Progenitor cell of endocrine pancreas (in vitro differentiated cells): ENCODE data around the gene DHX9. TPM values are rescaled to one million over a fixed set of nuclear protein-coding genes. Genes with fewer than 3 reads are reported as not detected.

ENCODE experiments used
- DNase-seq: peaks from one replicate; pipeline ENCODE4 v3.0.0; 2021; ENCODE audit warnings: low spot score; ENCODE audit not compliant: unreplicated experiment
- H3K27ac Mint-ChIP-seq: 2 replicates; pipeline ENCODE4 v1.8.0; 2021; ENCODE audit warnings: mild to moderate bottlenecking, moderate library complexity, mixed read lengths
- H3K27me3 Mint-ChIP-seq: 2 replicates; pipeline ENCODE4 v1.8.0; 2021; ENCODE audit warnings: mixed read lengths
- H3K36me3 Mint-ChIP-seq: 2 replicates; pipeline ENCODE4 v1.8.0; 2022; ENCODE audit warnings: mixed read lengths; ENCODE audit not compliant: insufficient read depth
- H3K4me1 Mint-ChIP-seq: 2 replicates; pipeline ENCODE4 v1.8.0; 2021; ENCODE audit warnings: low read depth, mixed read lengths
- H3K4me3 Mint-ChIP-seq: 2 replicates; pipeline ENCODE4 v1.8.0; 2021; ENCODE audit warnings: low read depth, mild to moderate bottlenecking, moderate library complexity, mixed read lengths
- H3K9me3 Mint-ChIP-seq: 2 replicates; pipeline ENCODE4 v1.8.0; 2021; ENCODE audit warnings: low read depth, mixed read lengths
- total RNA-seq: library from RNA; stranded (reverse); gene quantifications from 2 replicates; pipeline ENCODE4 v1.2.1, GENCODE V29; 2021
- TF ChIP-seq, protein P1 (sequence below): fragments of 200-600 bp; sonication (generic); IDR thresholded peaks from one replicate; pipeline ENCODE4 v1.5.0; 2021; ENCODE audit warnings: antibody characterized with exemption, mild to moderate bottlenecking; ENCODE audit not compliant: unreplicated experiment

DHX9 gene
- total RNA-seq, 1 donor from 2014 or later, result 289 TPM

DNA sequence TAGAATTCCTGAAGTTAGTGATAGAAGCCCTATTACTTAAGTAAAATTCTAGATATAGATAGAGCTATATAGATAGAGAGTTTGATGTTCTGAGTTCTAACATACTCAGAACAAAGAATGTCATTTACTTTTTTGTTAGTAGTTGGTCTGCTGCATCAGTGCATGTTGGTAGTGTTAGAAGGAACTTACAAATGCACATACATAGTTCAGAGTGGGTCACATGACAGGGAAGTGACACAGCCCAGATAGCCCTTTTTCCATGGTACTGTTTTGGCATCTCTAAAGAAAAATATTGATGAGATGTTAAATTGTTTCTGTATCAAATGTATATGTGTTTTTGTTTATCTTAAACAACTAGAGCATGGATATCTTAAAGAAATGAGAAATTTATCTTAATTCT, 45.7 kb downstream of the DHX9 start:
- H3K4me1 Mint-ChIP-seq, result no peaks in the 10 kb centered on the region
- H3K27ac Mint-ChIP-seq, result no peak overlapping the region
- no peaks in the 10 kb centered on the region for H3K9me3 Mint-ChIP-seq
- DNase-seq, result no peak
- TF ChIP-seq, protein P1, sequence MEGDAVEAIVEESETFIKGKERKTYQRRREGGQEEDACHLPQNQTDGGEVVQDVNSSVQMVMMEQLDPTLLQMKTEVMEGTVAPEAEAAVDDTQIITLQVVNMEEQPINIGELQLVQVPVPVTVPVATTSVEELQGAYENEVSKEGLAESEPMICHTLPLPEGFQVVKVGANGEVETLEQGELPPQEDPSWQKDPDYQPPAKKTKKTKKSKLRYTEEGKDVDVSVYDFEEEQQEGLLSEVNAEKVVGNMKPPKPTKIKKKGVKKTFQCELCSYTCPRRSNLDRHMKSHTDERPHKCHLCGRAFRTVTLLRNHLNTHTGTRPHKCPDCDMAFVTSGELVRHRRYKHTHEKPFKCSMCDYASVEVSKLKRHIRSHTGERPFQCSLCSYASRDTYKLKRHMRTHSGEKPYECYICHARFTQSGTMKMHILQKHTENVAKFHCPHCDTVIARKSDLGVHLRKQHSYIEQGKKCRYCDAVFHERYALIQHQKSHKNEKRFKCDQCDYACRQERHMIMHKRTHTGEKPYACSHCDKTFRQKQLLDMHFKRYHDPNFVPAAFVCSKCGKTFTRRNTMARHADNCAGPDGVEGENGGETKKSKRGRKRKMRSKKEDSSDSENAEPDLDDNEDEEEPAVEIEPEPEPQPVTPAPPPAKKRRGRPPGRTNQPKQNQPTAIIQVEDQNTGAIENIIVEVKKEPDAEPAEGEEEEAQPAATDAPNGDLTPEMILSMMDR, result no peak
- peaks cover 65% of the 10 kb centered on the region for H3K36me3 Mint-ChIP-seq
- no peak overlapping the region for H3K4me3 Mint-ChIP-seq
- no peaks in the 10 kb centered on the region for H3K27me3 Mint-ChIP-seq

DNA sequence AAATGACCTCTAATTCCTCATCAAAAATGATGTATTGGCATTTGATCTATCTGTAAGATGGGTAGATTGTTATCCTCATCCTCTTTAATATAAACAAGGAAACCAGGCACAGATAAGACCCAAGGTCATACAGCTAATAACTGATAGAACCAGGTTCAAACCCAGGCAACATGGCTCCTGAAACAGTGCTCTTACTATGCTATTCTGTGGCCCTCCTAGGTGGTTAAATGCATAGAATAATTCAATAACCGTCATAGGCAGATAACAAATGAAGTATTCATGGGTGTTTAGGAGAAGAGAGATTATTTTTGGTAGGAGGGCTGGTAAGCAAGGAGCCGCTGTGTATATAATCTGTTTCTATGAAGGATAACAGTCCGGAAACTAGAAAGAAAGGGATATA, 46.4 kb downstream of the DHX9 start:
- no peaks in the 10 kb centered on the region for H3K27me3 Mint-ChIP-seq
- no peaks in the 10 kb centered on the region for H3K9me3 Mint-ChIP-seq
- no peak overlapping the region for H3K4me3 Mint-ChIP-seq
- no peaks in the 10 kb centered on the region for H3K4me1 Mint-ChIP-seq
- peaks cover 63% of the 10 kb centered on the region for H3K36me3 Mint-ChIP-seq
- no peak overlapping the region for H3K27ac Mint-ChIP-seq
- TF ChIP-seq, protein P1, result no peak
- DNase-seq, result no peak

DNA sequence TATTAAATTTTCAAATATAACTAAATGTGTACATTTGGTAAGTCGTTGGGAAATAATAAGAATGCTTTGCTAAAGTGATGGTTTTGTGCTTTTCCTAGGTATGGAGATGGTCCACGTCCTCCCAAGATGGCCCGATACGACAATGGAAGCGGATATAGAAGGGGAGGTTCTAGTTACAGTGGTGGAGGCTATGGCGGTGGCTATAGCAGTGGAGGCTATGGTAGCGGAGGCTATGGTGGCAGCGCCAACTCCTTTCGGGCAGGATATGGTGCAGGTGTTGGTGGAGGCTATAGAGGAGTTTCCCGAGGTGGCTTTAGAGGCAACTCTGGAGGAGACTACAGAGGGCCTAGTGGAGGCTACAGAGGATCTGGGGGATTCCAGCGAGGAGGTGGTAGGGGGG, 47.8 kb downstream of the DHX9 start:
- H3K36me3 Mint-ChIP-seq, result peaks cover 58% of the 10 kb centered on the region
- TF ChIP-seq, protein P1, result no peak
- no peaks in the 10 kb centered on the region for H3K27me3 Mint-ChIP-seq
- peaks cover 3% of the 10 kb centered on the region for H3K9me3 Mint-ChIP-seq
- H3K4me1 Mint-ChIP-seq, result no peaks in the 10 kb centered on the region
- DNase-seq, result no peak
- H3K27ac Mint-ChIP-seq, result no peak overlapping the region
- no peak overlapping the region for H3K4me3 Mint-ChIP-seq

DNA sequence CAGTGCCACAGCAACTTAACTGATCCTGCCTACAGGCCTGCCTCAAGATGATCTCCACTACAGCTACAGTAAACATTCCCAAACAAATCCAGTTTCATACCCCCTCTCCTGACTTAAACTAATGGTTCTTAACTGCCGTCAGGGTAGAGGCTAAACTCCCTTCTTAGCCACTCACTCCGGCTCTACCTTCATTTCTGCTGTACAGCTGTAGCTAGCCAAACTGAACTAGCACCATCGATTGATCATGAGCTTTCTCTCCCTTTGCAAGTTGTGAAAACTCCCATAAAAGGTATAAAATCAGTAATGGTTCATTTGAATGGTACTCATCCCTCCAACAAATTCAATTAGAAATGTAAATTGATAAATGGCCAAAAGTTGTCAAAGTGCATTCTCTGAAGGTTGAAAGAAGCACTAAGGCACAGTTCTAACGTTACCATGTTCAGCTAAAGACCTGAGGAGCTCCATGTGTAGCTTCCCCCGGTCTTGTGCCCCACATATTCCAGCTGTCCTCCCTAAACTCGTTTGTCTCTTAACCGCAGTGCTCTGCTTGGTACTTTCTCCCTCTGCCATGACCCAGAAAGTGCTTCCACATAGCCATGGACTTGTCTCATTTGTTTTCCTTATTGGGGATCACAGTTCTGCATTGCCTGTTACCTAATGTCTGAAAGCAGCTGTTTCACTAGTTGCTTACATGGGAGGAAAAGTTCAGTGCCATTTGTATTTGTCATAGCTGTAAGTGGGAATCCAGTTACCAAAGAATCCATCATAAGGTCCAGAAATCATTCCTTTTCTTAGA, 49.8 kb downstream of the DHX9 start:
- H3K36me3 Mint-ChIP-seq, result peaks cover 47% of the 10 kb centered on the region
- H3K27ac Mint-ChIP-seq, result peak overlapping the region; percentile 57
- peaks cover 8% of the 10 kb centered on the region for H3K9me3 Mint-ChIP-seq
- H3K4me3 Mint-ChIP-seq, result no peak overlapping the region
- H3K27me3 Mint-ChIP-seq, result no peaks in the 10 kb centered on the region
- TF ChIP-seq, protein P1, result no peak
- no peaks in the 10 kb centered on the region for H3K4me1 Mint-ChIP-seq
- DNase-seq, result no peak

DNA sequence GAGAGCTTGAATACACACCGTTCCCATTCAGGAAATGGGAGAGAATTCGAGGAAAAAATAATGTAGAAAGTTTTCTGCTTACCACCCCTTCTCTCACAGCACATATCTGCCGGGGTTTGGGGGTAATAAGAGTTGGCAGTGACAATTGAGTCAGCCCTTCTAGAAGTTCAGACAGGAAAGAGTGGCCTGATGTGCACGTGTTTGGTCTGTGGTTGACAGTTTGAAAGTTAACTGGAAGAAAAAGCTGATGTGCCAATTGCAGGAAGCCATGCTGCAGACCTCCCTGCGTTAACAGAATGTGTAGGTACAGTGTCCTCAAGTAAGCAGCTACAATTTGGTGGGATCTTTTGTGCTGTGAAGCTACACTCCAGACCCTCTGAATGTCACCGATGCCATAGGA, 50.9 kb downstream of the DHX9 start:
- Mint-ChIP-seq H3K27ac (peak overlapping the region; percentile 24), H3K36me3 (peaks cover 42% of the 10 kb centered on the region), H3K4me3 (no peak overlapping the region), H3K9me3 (peaks cover 18% of the 10 kb centered on the region), H3K27me3 (no peaks in the 10 kb centered on the region), H3K4me1 (no peaks in the 10 kb centered on the region)
- TF ChIP-seq, protein P1, result no peak
- DNase-seq, result no peak
